Cardiac septum (tissue), 1 donor: ENCODE measurements around the gene E2F7. TPM values are rescaled to one million over a fixed set of nuclear protein-coding genes. Genes with fewer than 3 reads are reported as not detected.
"Not testable (repeated sequence)": the region's sequence is repeated elsewhere in the genome, so short reads cannot be mapped to it uniquely, and the experiment has no call there.

ENCODE experiments used
- DNase-seq: peaks from one replicate; pipeline ENCODE4 v3.0.0-alpha.2; 2020; ENCODE audit warnings: low spot score
- intact Hi-C: fragments of 100-400 bp; cut with DNase I; formaldehyde crosslinking; loops from one replicate; pipeline ENCODE4 v1.14.0; 2022
- long read RNA-seq: library from polyadenylated mRNA; unstranded; transcript quantifications from one replicate; pipeline ENCODE4 v2.0.0, GENCODE V29; 2021
- total RNA-seq: library from RNA; stranded (reverse); fragmentation: NEBNext Ultra II Directional; extraction: Animal tissue kit (Norgen Biotek cat#: 25700); gene quantifications from one replicate; pipeline ENCODE4 v1.2.1, GENCODE V29; 2021
- donor health status: DM: no; HTN: no; CAD: no.

The E2F7 gene
- total RNA-seq, result 0.62 TPM
- long read RNA-seq, partial matches to known transcripts, result 0 of 1 reads
- long read RNA-seq, other reads (novel, unspliced or antisense), result 1 of 1 reads

GRCh38 chr12:77065361-77066204, at the start of gene E2F7:
TSS of gene E2F7 (minus strand) at chr12:77065569. CDS start at chr12:77064635, 934 bp downstream.
- intact Hi-C loops, result no loop called here

GRCh38 chr12:77113971-77114370, 48.6 kb upstream of the E2F7 start:
- DNase-seq, result no peak
- intact Hi-C loops, result no loop called here

More at GRCh38 chr12:77065361-77066204, at the start of gene E2F7:
- DNase-seq, result peak; percentile 92

- no peak for DNase-seq
- intact Hi-C loops, result no loop called here
Observed at GRCh38 chr12:77108707-77109106, 43.3 kb upstream of the E2F7 start.

GRCh38 chr12:77107121-77107520, 41.8 kb upstream of the E2F7 start:
- DNase-seq, result no peak
- intact Hi-C loops, result no loop called here

GRCh38 chr12:77104792-77105191, 39.4 kb upstream of the E2F7 start:
- DNase-seq, result no peak
- intact Hi-C loops, result no loop called here

GRCh38 chr12:77104286-77104685, 38.9 kb upstream of the E2F7 start:
- no peak for DNase-seq
- intact Hi-C loops, result no loop called here

GRCh38 chr12:77102691-77103090, 37.3 kb upstream of the E2F7 start:
- no peak for DNase-seq
- intact Hi-C loops, result no loop called here

GRCh38 chr12:77102123-77102522, 36.8 kb upstream of the E2F7 start:
- intact Hi-C loops, result no loop called here
- DNase-seq, result no peak

GRCh38 chr12:77099799-77100198, 34.4 kb upstream of the E2F7 start:
- intact Hi-C loops, result no loop called here
- DNase-seq, result no peak

- intact Hi-C loops, result no loop called here
- no peak for DNase-seq
Observed at GRCh38 chr12:77097846-77098245, 32.5 kb upstream of the E2F7 start.

- DNase-seq, intact Hi-C loops: not testable (repeated sequence)
Observed at GRCh38 chr12:77092227-77092626, 26.9 kb upstream of the E2F7 start.

- intact Hi-C loops, result no loop called here
- no peak for DNase-seq
Observed at GRCh38 chr12:77089686-77090220, 24.4 kb upstream of the E2F7 start.

- no peak for DNase-seq
- intact Hi-C loops, result no loop called here
Observed at GRCh38 chr12:77087427-77087826, 22.1 kb upstream of the E2F7 start.

GRCh38 chr12:77082021-77082420, 16.7 kb upstream of the E2F7 start:
- no peak for DNase-seq

GRCh38 chr12:77079631-77080030, 14.3 kb upstream of the E2F7 start:
- DNase-seq, result no peak
- intact Hi-C loops, result no loop called here

More at GRCh38 chr12:77082021-77082420, 16.7 kb upstream of the E2F7 start:
- intact Hi-C loops, result no loop called here

- no peak for DNase-seq
- intact Hi-C loops, result no loop called here
Observed at GRCh38 chr12:77078231-77078630, 12.9 kb upstream of the E2F7 start.

GRCh38 chr12:77076886-77077285, 11.5 kb upstream of the E2F7 start:
- intact Hi-C loops, result no loop called here
- no peak for DNase-seq

- DNase-seq, intact Hi-C loops: not testable (repeated sequence)
Observed at GRCh38 chr12:77073894-77074293, 8.5 kb upstream of the E2F7 start.

GRCh38 chr12:77072833-77073495, 7.6 kb upstream of the E2F7 start:
- intact Hi-C loops, result no loop called here
- no peak for DNase-seq

- intact Hi-C loops, result no loop called here
- no peak for DNase-seq
Observed at GRCh38 chr12:77070800-77071449, 5.6 kb upstream of the E2F7 start.
